HG02884 (cell line): ENCODE measurements around the gene TTC16.
"Not testable (repeated sequence)": the region's sequence is repeated elsewhere in the genome, so short reads cannot be mapped to it uniquely, and the experiment has no call there.

Experiments
- ATAC-seq: cut with Tn5 transposase; IDR thresholded peaks from one replicate; pipeline ENCODE4 v1.9.1; 2021; ENCODE audit warnings: mild to moderate bottlenecking, moderate library complexity; ENCODE audit not compliant: unreplicated experiment

Gene TTC16

GRCh38 chr9:127739614-127740330, 23.9 kb downstream of the TTC16 start:
- no peak for ATAC-seq

- no peak for ATAC-seq
Measured at GRCh38 chr9:127741831-127742434, 26.1 kb downstream of the TTC16 start.

- no peak for ATAC-seq
Measured at GRCh38 chr9:127742435-127743088, 26.7 kb downstream of the TTC16 start.

GRCh38 chr9:127744398-127745110, 28.7 kb downstream of the TTC16 start:
- ATAC-seq = no peak

GRCh38 chr9:127746959-127747569, 31.2 kb downstream of the TTC16 start:
- no peak for ATAC-seq

- no peak for ATAC-seq
Measured at GRCh38 chr9:127749090-127749787, 33.4 kb downstream of the TTC16 start.

GRCh38 chr9:127751269-127752054, 35.6 kb downstream of the TTC16 start:
- no peak for ATAC-seq

- ATAC-seq = no peak
Measured at GRCh38 chr9:127753148-127753547, 37.3 kb downstream of the TTC16 start.

- no peak for ATAC-seq
Measured at GRCh38 chr9:127753622-127754021, 37.7 kb downstream of the TTC16 start.

- ATAC-seq = no peak
Measured at GRCh38 chr9:127754099-127755060, 38.5 kb downstream of the TTC16 start.

- no peak for ATAC-seq
Measured at GRCh38 chr9:127755061-127756060, 39.5 kb downstream of the TTC16 start.

GRCh38 chr9:127756233-127756632, 40.4 kb downstream of the TTC16 start:
- no peak for ATAC-seq

- not testable (repeated sequence) for ATAC-seq
Measured at GRCh38 chr9:127756776-127757175, 40.9 kb downstream of the TTC16 start.

- no peak for ATAC-seq
Measured at GRCh38 chr9:127758843-127759242, 43.0 kb downstream of the TTC16 start.

GRCh38 chr9:127761061-127761460, 45.2 kb downstream of the TTC16 start:
- ATAC-seq = no peak

GRCh38 chr9:127761491-127761956, 45.6 kb downstream of the TTC16 start:
- ATAC-seq = no peak

- no peak for ATAC-seq
Measured at GRCh38 chr9:127762111-127762676, 46.3 kb downstream of the TTC16 start.
